NCI-H446 treated with DMSO at 0.1 percent for 48 hours (cell line): Measurements from ENCODE around the gene BEST4.
"Not testable (repeated sequence)": the region's sequence is repeated elsewhere in the genome, so short reads cannot be mapped to it uniquely, and the experiment has no call there.

Experiments used
- DNase-seq: peaks from one replicate; lab custom pipeline; 2025; lab: John Stamatoyannopoulos, UW

BEST4 gene

GRCh38 chr1:44802306-44803061 lies 14.5 kb upstream of the BEST4 start:
- DNase-seq = no peak

- DNase-seq = no peak
These were observed 13.7 kb upstream of the BEST4 start for GRCh38 chr1:44801491-44802305.

GRCh38 chr1:44799770-44800584 lies 12.0 kb upstream of the BEST4 start, which contains the start of gene PLK3:
Gene PLK3 (plus strand): TSS chr1:44800377. CDS start chr1:44800464, 87 bp downstream.
- DNase-seq = peak; percentile 95

- DNase-seq = no peak
These were observed 10.8 kb upstream of the BEST4 start for GRCh38 chr1:44798481-44799365.

GRCh38 chr1:44797886-44798285 lies 9.9 kb upstream of the BEST4 start:
- not testable (repeated sequence) for DNase-seq

GRCh38 chr1:44792736-44793502 lies 4.9 kb upstream of the BEST4 start:
- DNase-seq = no peak

GRCh38 chr1:44790968-44791801 lies 3.2 kb upstream of the BEST4 start:
- DNase-seq = no peak

GRCh38 chr1:44787506-44787905 lies 464 bp downstream of the BEST4 start:
- no peak for DNase-seq

- no peak for DNase-seq
These were observed 1.0 kb downstream of the BEST4 start for GRCh38 chr1:44786841-44787426.

- no peak for DNase-seq
These were observed 1.7 kb downstream of the BEST4 start for GRCh38 chr1:44786138-44786840.

- DNase-seq = no peak
These were observed 2.4 kb downstream of the BEST4 start for GRCh38 chr1:44785501-44786137.

GRCh38 chr1:44785029-44785380 lies 3.0 kb downstream of the BEST4 start:
- no peak for DNase-seq

- DNase-seq = no peak
These were observed 3.6 kb downstream of the BEST4 start for GRCh38 chr1:44784094-44785028.

- peak; percentile 16 for DNase-seq
These were observed 4.3 kb downstream of the BEST4 start for GRCh38 chr1:44783697-44784093.

- no peak for DNase-seq
These were observed 7.3 kb downstream of the BEST4 start for GRCh38 chr1:44780583-44781121.

GRCh38 chr1:44778705-44779576 lies 9.0 kb downstream of the BEST4 start:
- no peak for DNase-seq
